HL-60 (cell line): ENCODE results near the gene VTCN1.

Experiments used
- CTCF ChIP-seq: IDR thresholded peaks from one replicate; pipeline ENCODE4 v1.5.1; 2011; ENCODE audit warnings: low read length, control low read depth, inconsistent platforms; ENCODE audit not compliant: insufficient read depth
- POLR2AphosphoS5 ChIP-seq: IDR thresholded peaks from 2 replicates; pipeline ENCODE4 v1.6.1; 2012; ENCODE audit warnings: low read depth

DNA sequence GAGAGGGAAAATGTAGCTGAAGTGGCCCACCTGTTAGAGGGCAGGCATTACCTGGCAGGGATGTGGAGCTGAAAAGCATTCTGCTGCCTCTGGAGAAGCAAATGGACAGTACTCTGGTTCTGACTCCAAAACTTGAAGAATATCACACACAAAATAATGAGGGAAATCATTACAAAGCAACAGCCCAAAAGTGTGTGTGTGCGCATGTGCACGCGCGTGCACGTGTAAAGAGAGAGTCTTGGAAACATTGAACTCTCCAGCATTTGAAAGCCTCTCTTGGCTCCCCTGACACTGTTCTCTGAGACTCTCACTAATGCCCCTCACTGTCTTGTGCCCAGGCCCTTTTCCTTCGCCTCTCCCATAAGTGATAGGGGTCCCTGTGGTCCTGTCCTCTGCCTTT, 2.3 kb upstream of the VTCN1 start:
- TF ChIP-seq CTCF (no peak), POLR2AphosphoS5 (no peak)
